Cardiac fibroblast (primary cell): Measurements from ENCODE around the gene STK40.
A peak's percentile ranks its signal among the peaks of the same experiment; 100 is the strongest.

ENCODE experiments used
- DNase-seq, 2 donors: peaks; one replicate each; pipeline versions ENCODE4 v3.0.0 to v3.0.0-alpha.2; 2010; ENCODE audit warnings: low read depth in 2 of 2
- H3K4me3 ChIP-seq, 2 donors: replicated peaks in 1 of 2; 1 replicate in 1 of 2; 2 replicates in 1 of 2; pipeline ENCODE4 v1.5.1; 2011; ENCODE audit warnings: low read depth in 2 of 2, low read length in 2 of 2, mild to moderate bottlenecking in 2 of 2, moderate library complexity in 1 of 2
- TF ChIP-seq, protein P1 (sequence below): IDR thresholded peaks from one replicate; pipeline ENCODE4 v1.5.1; 2011; ENCODE audit warnings: low read depth, mild to moderate bottlenecking, low read length, inconsistent platforms

STK40 gene

DNA sequence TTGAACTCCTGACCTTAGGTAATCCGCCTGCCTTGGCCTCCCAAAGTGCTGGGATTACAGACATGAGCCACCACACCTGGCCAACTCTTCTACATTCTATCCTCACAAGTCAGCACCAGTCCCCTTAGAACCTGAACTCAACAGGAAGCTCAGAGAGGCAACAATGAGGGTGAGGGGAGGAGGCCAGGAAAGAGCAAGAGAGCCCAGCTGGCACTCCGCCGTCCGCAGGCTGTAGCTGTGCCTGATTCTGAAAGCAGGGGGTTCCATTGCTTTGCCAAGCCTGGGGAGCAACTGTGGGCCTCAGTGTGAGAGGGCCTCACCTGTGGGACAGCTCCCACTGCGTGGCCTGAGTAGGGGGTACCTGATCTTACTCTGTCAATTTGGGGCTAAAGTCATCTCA, 18.7 kb downstream of the STK40 start:
- TF ChIP-seq, protein P1, sequence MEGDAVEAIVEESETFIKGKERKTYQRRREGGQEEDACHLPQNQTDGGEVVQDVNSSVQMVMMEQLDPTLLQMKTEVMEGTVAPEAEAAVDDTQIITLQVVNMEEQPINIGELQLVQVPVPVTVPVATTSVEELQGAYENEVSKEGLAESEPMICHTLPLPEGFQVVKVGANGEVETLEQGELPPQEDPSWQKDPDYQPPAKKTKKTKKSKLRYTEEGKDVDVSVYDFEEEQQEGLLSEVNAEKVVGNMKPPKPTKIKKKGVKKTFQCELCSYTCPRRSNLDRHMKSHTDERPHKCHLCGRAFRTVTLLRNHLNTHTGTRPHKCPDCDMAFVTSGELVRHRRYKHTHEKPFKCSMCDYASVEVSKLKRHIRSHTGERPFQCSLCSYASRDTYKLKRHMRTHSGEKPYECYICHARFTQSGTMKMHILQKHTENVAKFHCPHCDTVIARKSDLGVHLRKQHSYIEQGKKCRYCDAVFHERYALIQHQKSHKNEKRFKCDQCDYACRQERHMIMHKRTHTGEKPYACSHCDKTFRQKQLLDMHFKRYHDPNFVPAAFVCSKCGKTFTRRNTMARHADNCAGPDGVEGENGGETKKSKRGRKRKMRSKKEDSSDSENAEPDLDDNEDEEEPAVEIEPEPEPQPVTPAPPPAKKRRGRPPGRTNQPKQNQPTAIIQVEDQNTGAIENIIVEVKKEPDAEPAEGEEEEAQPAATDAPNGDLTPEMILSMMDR = no peak
- no peak for DNase-seq
- H3K4me3 ChIP-seq = no peak overlapping the region

DNA sequence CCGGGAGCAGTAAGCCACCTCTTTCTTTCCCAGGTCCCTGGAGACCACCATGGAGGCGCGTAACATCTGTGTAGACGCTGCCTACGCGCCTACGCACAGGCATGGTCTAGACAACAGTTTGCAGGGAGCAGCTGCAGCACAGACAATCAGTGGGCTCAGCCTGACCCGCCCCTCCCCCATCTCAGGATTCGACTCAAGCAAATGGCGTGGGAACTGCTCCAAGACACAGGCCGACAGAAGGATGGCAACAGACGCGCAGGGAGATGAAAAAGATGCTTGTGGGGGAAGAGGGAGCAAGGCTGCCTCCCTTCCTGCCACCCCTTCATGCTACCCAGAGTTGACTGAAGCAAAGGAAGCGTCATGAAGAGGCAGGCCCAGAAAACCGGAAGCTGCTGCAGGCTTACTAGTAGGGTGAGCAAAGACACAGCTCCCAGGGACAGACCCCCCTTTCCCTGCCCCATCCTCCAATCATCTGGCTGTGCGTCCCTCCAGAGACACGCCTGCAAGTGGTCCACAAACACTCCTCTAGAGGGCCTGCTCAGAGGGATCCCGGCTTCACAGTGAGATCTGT, 19.5 kb downstream of the STK40 start:
- TF ChIP-seq, protein P1 = no peak
- no peak overlapping the region for H3K4me3 ChIP-seq
- peak; percentile 68 to 70 for DNase-seq

DNA sequence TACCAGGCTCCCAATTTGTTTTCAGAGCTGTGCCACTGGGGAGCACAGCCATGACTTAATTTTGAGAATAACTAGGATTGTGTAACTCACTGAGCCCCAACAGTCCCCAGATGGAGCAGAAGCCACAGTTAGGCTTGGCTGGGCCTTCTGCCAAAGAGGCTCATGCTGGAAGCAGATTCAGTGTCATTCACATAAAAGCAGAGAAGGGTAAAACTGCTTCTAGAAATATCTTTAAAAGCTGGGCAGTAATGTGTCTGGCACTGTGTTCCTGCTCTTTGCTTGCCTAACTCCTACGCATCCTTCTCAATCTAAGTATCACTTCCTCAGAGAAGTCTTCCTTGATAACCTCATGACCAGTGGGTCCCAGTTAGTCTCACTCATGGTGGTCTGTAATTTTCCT, 20.3 kb downstream of the STK40 start:
- peak; percentile 74 to 76 for DNase-seq
- no peak overlapping the region for H3K4me3 ChIP-seq
- TF ChIP-seq, protein P1 = no peak

DNA sequence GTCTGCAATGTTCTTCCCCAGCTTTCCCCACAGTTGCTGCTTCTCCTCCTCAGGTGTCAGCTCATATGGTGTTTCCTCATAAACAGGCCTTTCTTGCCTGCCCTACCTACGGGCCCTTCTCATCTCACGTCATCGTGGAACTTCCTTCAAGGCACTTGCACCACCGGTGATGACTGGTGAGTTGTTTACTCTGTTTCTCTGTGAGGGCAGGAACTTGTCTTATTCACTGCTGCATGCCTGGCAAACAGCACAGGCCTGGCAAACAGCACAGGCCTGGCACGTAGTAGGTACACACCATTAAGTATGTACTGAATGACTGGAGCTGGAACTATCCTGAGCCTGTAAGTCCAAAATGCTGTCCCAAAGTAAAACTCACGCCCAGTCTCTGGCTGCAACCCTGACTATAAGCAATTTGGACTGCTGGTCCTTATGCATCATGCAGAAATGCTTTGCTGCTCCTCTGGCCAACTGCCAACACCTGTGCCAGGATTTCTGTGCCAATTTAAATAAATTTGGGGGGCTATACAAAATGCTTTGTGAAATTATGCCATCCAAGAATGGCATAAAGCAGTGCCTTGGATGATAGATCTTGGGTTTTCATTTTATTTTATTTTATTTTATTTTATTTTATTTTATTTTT, 25.7 kb downstream of the STK40 start:
- peak in 1 of 2 donors; percentile 48 for DNase-seq
- TF ChIP-seq, protein P1 = no peak

DNA sequence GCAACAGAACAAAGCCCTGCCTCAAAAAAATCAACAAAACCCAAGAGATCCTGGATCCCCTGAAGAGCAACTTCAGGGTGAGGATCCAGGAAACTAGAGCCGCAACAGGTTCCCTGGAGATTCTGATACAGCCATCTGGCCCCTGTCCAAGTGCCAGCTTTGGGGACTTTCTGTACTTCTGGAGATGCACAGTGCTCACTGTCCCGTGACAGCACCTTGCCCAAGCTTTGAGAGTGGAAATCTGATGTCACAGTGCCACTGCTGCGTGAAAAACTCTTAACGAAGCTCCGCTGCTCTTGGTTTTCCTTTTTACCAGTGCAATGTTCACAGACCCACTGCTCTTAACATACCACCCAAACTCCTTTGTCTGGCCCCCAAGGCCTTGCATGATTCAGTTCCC, 26.3 kb downstream of the STK40 start:
- TF ChIP-seq, protein P1 = no peak
- no peak for DNase-seq
- no peak overlapping the region for H3K4me3 ChIP-seq

More for the DNA sequence above, 25.7 kb downstream of the STK40 start:
- no peak overlapping the region for H3K4me3 ChIP-seq

DNA sequence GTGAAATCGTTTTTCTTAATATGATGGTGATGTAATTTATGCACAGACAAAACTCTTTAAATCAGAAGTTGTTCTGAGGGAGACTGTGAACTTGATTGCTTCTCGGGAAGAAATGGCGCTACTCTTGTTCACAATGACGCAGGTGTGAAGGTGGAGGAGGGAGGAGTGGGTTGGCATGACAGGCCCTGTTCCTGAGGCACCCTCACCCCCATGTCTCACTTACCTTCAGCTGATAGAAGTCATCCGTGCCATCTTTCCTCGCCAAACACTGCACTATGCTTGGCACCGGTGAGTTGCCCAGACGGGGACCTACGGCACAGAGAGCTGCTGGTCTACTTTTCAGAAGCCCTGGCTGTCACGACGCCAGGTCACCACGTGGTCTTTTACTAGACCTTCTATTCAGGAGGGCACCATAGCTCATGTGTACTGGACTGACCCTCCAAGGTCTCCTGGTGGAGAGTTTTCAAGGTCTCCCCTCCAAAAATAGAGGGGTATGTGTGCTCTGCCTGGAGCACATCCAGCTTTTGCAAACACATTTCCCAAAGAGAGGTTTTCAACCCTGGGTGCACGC, 27.1 kb downstream of the STK40 start:
- H3K4me3 ChIP-seq = no peak overlapping the region
- DNase-seq = no peak
- TF ChIP-seq, protein P1 = no peak
